GM12878 (cell line): ENCODE data around the gene PADI1. TPM values are rescaled to one million over a fixed set of nuclear protein-coding genes. Genes with fewer than 3 reads are reported as not detected.

Experiments
- ATAC-seq: fragments of 200-7000 bp; cut with Tn5 transposase; 3 replicates; pipeline ENCODE4 v1.9.1; 2020; ENCODE audit warnings: mild to moderate bottlenecking, moderate library complexity
- BruUV-seq: library from RNA; stranded (reverse); fragments of 400-500 nt; replicated peaks from 2 replicates; lab custom pipeline; 2021; lab: Mats Ljungman, UMichigan
- CTCF ChIA-PET: fragments of 300-600 bp; sonication (Branson Sonifier 250); formaldehyde crosslinking; extraction: SDS; loops from one replicate; lab custom pipeline; 2021; ENCODE audit warnings: inconsistent platforms; lab: Yijun Ruan, JAX
- POLR2A ChIA-PET: fragments of 350-600 bp; formaldehyde crosslinking; extraction: SDS; loops from one replicate; lab custom pipeline; 2021; ENCODE audit warnings: inconsistent platforms; lab: Charles Lee
- RAD21 ChIA-PET: fragments of 300-600 bp; sonication (Branson Sonifier 250); formaldehyde crosslinking; loops from one replicate; lab custom pipeline; 2023; ENCODE audit warnings: antibody characterized with exemption; ENCODE audit not compliant: unreplicated experiment; lab: Charles Lee
- SMC1A ChIA-PET: fragments of 300-600 bp; sonication (Branson Sonifier 250); formaldehyde crosslinking; loops from one replicate; lab custom pipeline; 2023; ENCODE audit not compliant: unreplicated experiment, uncharacterized antibody; lab: Charles Lee
- DNase-seq: peaks from one replicate; pipeline ENCODE4 v3.0.0-alpha.2; 2011; ENCODE audit warnings: low read depth, low spot score
- FAIRE-seq: peaks from 3 replicates; lab custom pipeline; 2011; peaks lifted over from hg19 to GRCh38; lab: Jason Lieb, UNC
- H2AFZ ChIP-seq: 2 replicates; pipeline ENCODE4 v1.6.0; 2011; ENCODE audit warnings: low read depth, low read length, control low read depth; ENCODE audit not compliant: control insufficient read depth
- H3K27ac ChIP-seq: 2 replicates; pipeline ENCODE4 v1.5.1; 2011; ENCODE audit warnings: control low read depth; ENCODE audit not compliant: control insufficient read depth, insufficient read depth
- H3K27me3 ChIP-seq, 2 experiments: replicated peaks in 1 of 2; 2 replicates each; pipeline versions ENCODE4 v1.6.0 to v1.6.1; 2011; ENCODE audit warnings: low read length in 1 of 2; ENCODE audit not compliant: control insufficient read depth in 2 of 2, insufficient read depth in 2 of 2
- H3K36me3 ChIP-seq, 2 experiments: 2 replicates each; pipeline ENCODE4 v1.5.1; 2011; ENCODE audit warnings: low read length in 1 of 2; ENCODE audit not compliant: control insufficient read depth in 2 of 2, insufficient read depth in 2 of 2
- H3K4me1 ChIP-seq: 2 replicates; pipeline ENCODE4 v1.6.1; 2011; ENCODE audit warnings: mild to moderate bottlenecking, low read length, moderate library complexity, mixed read lengths; ENCODE audit not compliant: control insufficient read depth, insufficient read depth
- H3K4me2 ChIP-seq: 2 replicates; pipeline ENCODE4 v1.6.0; 2011; ENCODE audit warnings: control low read depth; ENCODE audit not compliant: control insufficient read depth, insufficient read depth
- H3K4me3 ChIP-seq: fragments of 200-600 bp; sonication (generic); 2 replicates; pipeline ENCODE4 v1.5.1; 2016
- H3K79me2 ChIP-seq: 2 replicates; pipeline ENCODE4 v1.6.0; 2011; ENCODE audit warnings: low read length; ENCODE audit not compliant: control insufficient read depth, insufficient read depth
- H3K9ac ChIP-seq: 2 replicates; pipeline ENCODE4 v1.8.0; 2011; ENCODE audit warnings: low read length, control low read depth, mixed read lengths; ENCODE audit not compliant: control insufficient read depth, insufficient read depth
- H3K9me3 ChIP-seq: replicated peaks from 3 replicates; pipeline ENCODE4 v1.5.1; 2011; ENCODE audit warnings: mild to moderate bottlenecking, low read length; ENCODE audit not compliant: control insufficient read depth, insufficient read depth
- H4K20me1 ChIP-seq: 2 replicates; pipeline ENCODE4 v1.6.0; 2011; ENCODE audit not compliant: control insufficient read depth, insufficient read depth
- FOXK2 ChIP-seq: fragments of 450-650 bp; IDR thresholded peaks from 2 replicates; pipeline ENCODE4 v1.6.1; 2017; ENCODE audit warnings: mild to moderate bottlenecking, moderate library complexity
- POU2F2 ChIP-seq: IDR thresholded peaks from 3 replicates; pipeline ENCODE4 v1.6.1; 2011; ENCODE audit warnings: low read depth, mild to moderate bottlenecking, low read length, borderline replicate concordance
- RAD51 ChIP-seq: fragments of 450-650 bp; IDR thresholded peaks from 2 replicates; pipeline ENCODE4 v1.6.1; 2016; ENCODE audit warnings: moderate library complexity, mild to moderate bottlenecking, inconsistent platforms
- TBL1XR1 ChIP-seq: IDR thresholded peaks from 2 replicates; pipeline ENCODE4 v1.6.1; 2012; ENCODE audit warnings: low read depth, low read length, improper control_type of control experiment
- ZBTB11 ChIP-seq: fragments of 450-650 bp; formaldehyde crosslinking; IDR thresholded peaks from 2 replicates; pipeline ENCODE4 v1.5.0; 2022; ENCODE audit warnings: mild to moderate bottlenecking, missing genetic modification characterization
- WGBS: methylation state at CpG from one replicate; pipeline ENCODE4 v1.1.6; 2016; ENCODE audit warnings: low lambda C conversion rate; ENCODE audit not compliant: insufficient replicate concordance, insufficient coverage; ENCODE audit errors: missing lambda C conversion rate; 5-methylcytosine and 5-hydroxymethylcytosine counted together
- in situ Hi-C: fragments of 300-500 bp; cut with MboI; formaldehyde crosslinking; loops from 9 replicates; pipeline ENCODE4 v1.14.3; 2018; ENCODE audit warnings: mixed read lengths
- intact Hi-C: fragments of 100-400 bp; cut with micrococcal nuclease; formaldehyde crosslinking; loops from one replicate; pipeline ENCODE4 v1.14.2; 2022; ENCODE audit not compliant: unreplicated experiment
- polyA plus RNA-seq, 11 experiments: library from polyadenylated mRNA; depleted of rRNA in 4 of 11; unstranded in 6 of 11; stranded (reverse) in 5 of 11; fragments of >200 nt; fragmentation: Nextera tagmentation in 4 of 11; fragmentation: Illumina TruSeq in 1 of 11; extraction: Ambion mirVana in 4 of 11; extraction: Trizol in 1 of 11; gene quantifications; 1 replicate in 1 of 11; 2 replicates in 10 of 11; pipeline versions ENCODE4 v1.2.1 to v1.2.3, GENCODE V29; 2011 to 2016; ENCODE audit warnings: inconsistent platforms in 2 of 11, missing spikeins in 2 of 11, low read depth in 1 of 11
- total RNA-seq, 4 experiments: library from RNA; depleted of rRNA in 3 of 4; stranded (reverse); fragments of >200 nt in 3 of 4; fragmentation: Illumina TruSeq in 1 of 4; extraction: Trizol in 1 of 4; gene quantifications; 2 replicates each; pipeline versions ENCODE4 v1.2.1 to v1.2.3, GENCODE V29; 2013 to 2021

PADI1 gene
- total and polyA plus RNA-seq, 10 of the 15 experiments (the other 5 are each of a cell fraction or from before 2014, with no cell fraction given) = 0.05 TPM; not detected in 9

GRCh38 chr1:17287130-17287776, 82.3 kb downstream of the PADI1 start:
- DNase-seq (no peak), ATAC-seq (no peak), FAIRE-seq (no peak)
- in situ Hi-C loops = no loop called here
- intact Hi-C loops = no loop called here
- Histone ChIP-seq H3K27ac (no peak overlapping the region), H2AFZ (no peak overlapping the region), H3K27me3 (no peaks in the 10 kb centered on the region; a peak in 1 of 4 replicates), H3K4me3 (no peak overlapping the region)
- POLR2A ChIA-PET = no interaction called here
- CTCF ChIA-PET = no interaction called here
- 37% methylated on average over 5 of the region's 5 CpGs for WGBS
- RAD21 ChIA-PET = no interaction called here
- TF ChIP-seq TBL1XR1 = no peak
- TF ChIP-seq, all 136 proteins: peak for 0
- no peaks in the 10 kb centered on the region for H4K20me1 ChIP-seq
- no peaks in the 10 kb centered on the region for H3K36me3 ChIP-seq
- no peaks in the 10 kb centered on the region for H3K9me3 ChIP-seq
- no peaks in the 10 kb centered on the region for H3K4me1 ChIP-seq
- SMC1A ChIA-PET = interaction anchor here (0.6 kb wide), 1 partner anchor 159 kb away, joined by 3 read pairs; no protein-coding TSS in a partner anchor
- H3K79me2 ChIP-seq = no peaks in the 10 kb centered on the region
- H3K4me2 ChIP-seq = no peak overlapping the region
- no peak overlapping the region for H3K9ac ChIP-seq
- no TSS peak for BruUV-seq

DNA sequence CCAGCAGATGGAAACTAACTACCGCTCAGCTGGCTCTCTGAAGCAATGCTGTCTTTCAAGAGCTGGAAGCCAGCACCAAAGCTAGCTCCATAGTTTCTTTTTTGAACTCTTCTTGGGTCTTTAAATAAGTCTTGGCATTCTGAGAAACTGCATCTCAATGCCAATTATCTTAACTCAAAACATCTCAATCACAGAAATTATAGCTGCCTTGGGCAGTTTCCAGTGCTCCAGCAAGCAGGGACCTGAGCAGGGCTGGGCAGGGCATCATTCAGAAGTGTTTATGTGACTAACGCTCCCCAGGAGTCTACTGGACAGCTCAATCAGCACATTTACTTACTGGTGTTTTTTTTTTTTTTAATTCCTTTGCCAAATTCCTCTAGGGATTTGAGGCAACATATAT, 84.8 kb downstream of the PADI1 start:
- CTCF ChIA-PET = no interaction called here
- in situ Hi-C loops (no loop called here), intact Hi-C loops (no loop called here)
- RAD21 ChIA-PET = no interaction called here
- DNase-seq (no peak), ATAC-seq (no peak)
- H3K9ac ChIP-seq = no peak overlapping the region
- 45% methylated on average over 2 of the region's 2 CpGs for WGBS
- TF ChIP-seq RAD51 = no peak
- no peak for TF ChIP-seq POU2F2
- TF ChIP-seq ZBTB11 (CRISPR knock-in tag) = no peak
- no peak for TF ChIP-seq FOXK2
- TF ChIP-seq, all 136 proteins: peak for 0
- ChIA-PET SMC1A (no interaction called here), POLR2A (no interaction called here)
- Histone ChIP-seq H3K4me1 (no peaks in the 10 kb centered on the region), H2AFZ (no peak overlapping the region), H3K79me2 (no peaks in the 10 kb centered on the region), H3K4me2 (no peak overlapping the region), H3K36me3 (no peaks in the 10 kb centered on the region), H3K27ac (no peak overlapping the region), H3K9me3 (no peaks in the 10 kb centered on the region), H3K27me3 (no peaks in the 10 kb centered on the region; a peak in 1 of 4 replicates), H4K20me1 (no peaks in the 10 kb centered on the region), H3K4me3 (no peak overlapping the region)
- no TSS peak for BruUV-seq
- no peak for FAIRE-seq
